KOPT-K1 (cell line): Measurements from ENCODE around the gene CYB5D1.
"Not testable (repeated sequence)": the region's sequence is repeated elsewhere in the genome, so short reads cannot be mapped to it uniquely, and the experiment has no call there.

Source experiments
- H3K27ac ChIP-seq: fragments of 200-600 bp; sonication (generic); 2 replicates; pipeline ENCODE4 v1.5.1; 2016; ENCODE audit warnings: antibody characterized with exemption, mild to moderate bottlenecking, low read depth, low read length; ENCODE audit not compliant: poor library complexity, severe bottlenecking
- H3K36me3 ChIP-seq: fragments of 200-600 bp; sonication (generic); 2 replicates; pipeline ENCODE4 v1.5.1; 2017; ENCODE audit warnings: antibody characterized with exemption, mild to moderate bottlenecking, low read length, moderate library complexity; ENCODE audit not compliant: insufficient read depth
- H3K9me3 ChIP-seq: fragments of 200-600 bp; sonication (generic); 2 replicates; pipeline ENCODE4 v1.5.1; 2017; ENCODE audit warnings: antibody characterized with exemption, low read length, mild to moderate bottlenecking; ENCODE audit not compliant: insufficient read depth, poor library complexity, severe bottlenecking

CYB5D1 gene

GRCh38 chr17:7854851-7855659, 2.7 kb upstream of the CYB5D1 start, which contains the start of gene TMEM88:
TSS of gene TMEM88 (plus strand) at chr17:7855066. CDS start at chr17:7855075, 9 bp downstream.
- Histone ChIP-seq H3K27ac (no peak within 1 kb of the TSS), H3K36me3 (peaks cover 43% of the 10 kb centered on the region)

GRCh38 chr17:7855660-7856010, 2.2 kb upstream of the CYB5D1 start:
- H3K9me3 ChIP-seq = no peaks in the 10 kb centered on the region
- no peak overlapping the region for H3K27ac ChIP-seq
- peaks cover 37% of the 10 kb centered on the region for H3K36me3 ChIP-seq

More at GRCh38 chr17:7854851-7855659, 2.7 kb upstream of the CYB5D1 start, which contains the start of gene TMEM88:
- H3K9me3 ChIP-seq = no peaks in the 10 kb centered on the region

GRCh38 chr17:7856011-7856810, 1.6 kb upstream of the CYB5D1 start:
- Histone ChIP-seq H3K9me3 (no peaks in the 10 kb centered on the region), H3K27ac (peak overlapping the region; percentile 95)

GRCh38 chr17:7856811-7857712, 741 bp upstream of the CYB5D1 start, which contains the start of gene NAA38:
TSS of gene NAA38 (minus strand) at chr17:7857559. CDS start at chr17:7857463, 96 bp downstream.
- Histone ChIP-seq H3K36me3 (peaks cover 26% of the 10 kb centered on the region), H3K9me3 (no peaks in the 10 kb centered on the region)

More at GRCh38 chr17:7856011-7856810, 1.6 kb upstream of the CYB5D1 start:
- H3K36me3 ChIP-seq = peaks cover 32% of the 10 kb centered on the region

GRCh38 chr17:7858522-7858810, 663 bp downstream of the CYB5D1 start:
- Histone ChIP-seq H3K9me3 (no peaks in the 10 kb centered on the region), H3K27ac (peak overlapping the region; percentile 95), H3K36me3 (peaks cover 13% of the 10 kb centered on the region)

More at GRCh38 chr17:7856811-7857712, 741 bp upstream of the CYB5D1 start, which contains the start of gene NAA38:
- peak within 1 kb of the TSS; percentile 95 for H3K27ac ChIP-seq

GRCh38 chr17:7859028-7859427, 1.2 kb downstream of the CYB5D1 start:
- H3K36me3 ChIP-seq = peaks cover 9% of the 10 kb centered on the region
- H3K9me3 ChIP-seq = no peaks in the 10 kb centered on the region
- no peak overlapping the region for H3K27ac ChIP-seq

GRCh38 chr17:7862692-7863437, 5.1 kb downstream of the CYB5D1 start:
- H3K9me3 ChIP-seq = no peaks in the 10 kb centered on the region
- no peak overlapping the region for H3K27ac ChIP-seq
- H3K36me3 ChIP-seq = no peaks in the 10 kb centered on the region

GRCh38 chr17:7864384-7864783, 6.6 kb downstream of the CYB5D1 start:
- H3K27ac ChIP-seq, H3K9me3 ChIP-seq, H3K36me3 ChIP-seq: not testable (repeated sequence)

GRCh38 chr17:7864995-7865650, 7.3 kb downstream of the CYB5D1 start:
- H3K36me3 ChIP-seq = no peaks in the 10 kb centered on the region
- H3K9me3 ChIP-seq = no peaks in the 10 kb centered on the region
- H3K27ac ChIP-seq = no peak overlapping the region

- no peak overlapping the region for H3K27ac ChIP-seq
- H3K9me3 ChIP-seq = no peaks in the 10 kb centered on the region
- H3K36me3 ChIP-seq = no peaks in the 10 kb centered on the region
Measured at GRCh38 chr17:7867881-7868329, 10.1 kb downstream of the CYB5D1 start.

GRCh38 chr17:7873051-7873450, 15.2 kb downstream of the CYB5D1 start:
- H3K9me3 ChIP-seq = no peaks in the 10 kb centered on the region
- no peaks in the 10 kb centered on the region for H3K36me3 ChIP-seq
- H3K27ac ChIP-seq = no peak overlapping the region

- no peak overlapping the region for H3K27ac ChIP-seq
- no peaks in the 10 kb centered on the region for H3K9me3 ChIP-seq
- 0 out of 2 replicates have a peak, but pooled peaks cover 5% of the 10 kb centered on the region for H3K36me3 ChIP-seq
Measured at GRCh38 chr17:7875804-7876370, 18.1 kb downstream of the CYB5D1 start.

GRCh38 chr17:7878234-7878633, 20.4 kb downstream of the CYB5D1 start:
- Histone ChIP-seq H3K9me3 (no peaks in the 10 kb centered on the region), H3K36me3 (0 out of 2 replicates have a peak, but pooled peaks cover 5% of the 10 kb centered on the region), H3K27ac (no peak overlapping the region)
